ENCODE results near the gene ARHGEF28.

DNA sequence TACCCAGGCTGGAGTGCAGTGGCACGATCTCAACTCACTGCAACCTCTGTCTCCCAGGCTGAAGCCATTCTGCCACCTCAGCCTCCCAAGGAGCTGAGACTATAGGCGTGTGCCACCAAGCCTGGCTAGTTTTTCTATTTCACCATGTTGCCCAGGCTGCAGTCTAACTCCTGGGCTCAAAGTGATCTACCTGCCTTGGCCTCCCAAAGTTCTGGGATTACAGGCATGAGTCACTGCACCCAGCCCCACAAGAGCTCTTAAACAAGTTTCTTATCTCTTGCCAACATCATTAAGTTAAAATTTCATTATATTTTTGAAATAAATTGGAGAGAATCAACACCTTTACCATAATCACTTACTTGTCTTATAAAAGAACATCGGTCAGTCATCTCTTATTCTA is 280.3 kb downstream of the ARHGEF28 start:
- TF ChIP-seq REL (CRISPR knock-in tag; conservative IDR thresholded peaks at IDR 0.05) (no peak), POLR2AphosphoS5 (IDR thresholded peaks at IDR 0.05; ENCODE audit: low read depth, low read length) (no peak), KLF16 (CRISPR knock-in tag; IDR thresholded peaks at IDR 0.05) (no peak), AKAP8 (CRISPR knock-in tag; IDR thresholded peaks at IDR 0.05) (no peak), POLR2AphosphoS2 (IDR thresholded peaks at IDR 0.05; ENCODE audit: low read depth, low read length) (no peak), TCF7 (IDR thresholded peaks at IDR 0.05; ENCODE audit: low read depth) (no peak), CTCF (CRISPR knock-in tag; IDR thresholded peaks at IDR 0.05) (no peak), NFYB (CRISPR knock-in tag; IDR thresholded peaks at IDR 0.05) (no peak)
- TF ChIP-seq, protein P1, sequence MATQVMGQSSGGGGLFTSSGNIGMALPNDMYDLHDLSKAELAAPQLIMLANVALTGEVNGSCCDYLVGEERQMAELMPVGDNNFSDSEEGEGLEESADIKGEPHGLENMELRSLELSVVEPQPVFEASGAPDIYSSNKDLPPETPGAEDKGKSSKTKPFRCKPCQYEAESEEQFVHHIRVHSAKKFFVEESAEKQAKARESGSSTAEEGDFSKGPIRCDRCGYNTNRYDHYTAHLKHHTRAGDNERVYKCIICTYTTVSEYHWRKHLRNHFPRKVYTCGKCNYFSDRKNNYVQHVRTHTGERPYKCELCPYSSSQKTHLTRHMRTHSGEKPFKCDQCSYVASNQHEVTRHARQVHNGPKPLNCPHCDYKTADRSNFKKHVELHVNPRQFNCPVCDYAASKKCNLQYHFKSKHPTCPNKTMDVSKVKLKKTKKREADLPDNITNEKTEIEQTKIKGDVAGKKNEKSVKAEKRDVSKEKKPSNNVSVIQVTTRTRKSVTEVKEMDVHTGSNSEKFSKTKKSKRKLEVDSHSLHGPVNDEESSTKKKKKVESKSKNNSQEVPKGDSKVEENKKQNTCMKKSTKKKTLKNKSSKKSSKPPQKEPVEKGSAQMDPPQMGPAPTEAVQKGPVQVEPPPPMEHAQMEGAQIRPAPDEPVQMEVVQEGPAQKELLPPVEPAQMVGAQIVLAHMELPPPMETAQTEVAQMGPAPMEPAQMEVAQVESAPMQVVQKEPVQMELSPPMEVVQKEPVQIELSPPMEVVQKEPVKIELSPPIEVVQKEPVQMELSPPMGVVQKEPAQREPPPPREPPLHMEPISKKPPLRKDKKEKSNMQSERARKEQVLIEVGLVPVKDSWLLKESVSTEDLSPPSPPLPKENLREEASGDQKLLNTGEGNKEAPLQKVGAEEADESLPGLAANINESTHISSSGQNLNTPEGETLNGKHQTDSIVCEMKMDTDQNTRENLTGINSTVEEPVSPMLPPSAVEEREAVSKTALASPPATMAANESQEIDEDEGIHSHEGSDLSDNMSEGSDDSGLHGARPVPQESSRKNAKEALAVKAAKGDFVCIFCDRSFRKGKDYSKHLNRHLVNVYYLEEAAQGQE (IDR thresholded peaks at IDR 0.05; ENCODE audit: borderline replicate concordance in 1 of 2, low read depth in 1 of 2, low read length in 2 of 2), result no peak
